Measurements from ENCODE around the gene SLC38A2. TPM values are rescaled to one million over a fixed set of nuclear protein-coding genes. Genes with fewer than 3 reads are reported as not detected.

SLC38A2 gene
- total RNA-seq, 2 donors from 2014 or later: 116 to 264 TPM

GRCh38 chr12:46374310-46374709 lies 1.7 kb upstream of the SLC38A2 start:
- no peak for DNase-seq (ENCODE audit: low spot score)
- peaks cover 0 to 4% of the 10 kb centered on the region in 2 donors for H3K36me3 ChIP-seq
- intact Hi-C loops (cut with DNase I): loop anchor here (5.0 kb wide), 2 partner anchors 382 to 647 kb away; partner anchors contain the start of genes ARID2 and SCAF11
- H3K4me1 ChIP-seq (replicated peaks): no peaks in the 10 kb centered on the region
- H3K4me3 ChIP-seq: no peak overlapping the region
- no peak for TF ChIP-seq POLR2AphosphoS5 (IDR thresholded peaks at IDR 0.05)
- TF ChIP-seq CTCF (IDR thresholded peaks at IDR 0.05): no peak
- TF ChIP-seq POLR2A (IDR thresholded peaks at IDR 0.05): no peak
- 17% methylated on average over 1 of the region's 1 CpG for WGBS
- no peak overlapping the region for H3K27ac ChIP-seq
- no peaks in the 10 kb centered on the region for H3K27me3 ChIP-seq (replicated peaks; ENCODE audit: insufficient read depth)
- no peaks in the 10 kb centered on the region for H3K9me3 ChIP-seq

- Histone ChIP-seq H3K27me3 (replicated peaks; ENCODE audit: insufficient read depth) (no peaks in the 10 kb centered on the region), H3K27ac (peak overlapping the region; percentile 98 to 99), H3K9me3 (no peaks in the 10 kb centered on the region), H3K4me3 (peak overlapping the region; percentile 97 to 98), H3K4me1 (replicated peaks) (peaks cover 4% of the 10 kb centered on the region), H3K36me3 (peaks cover 0 to 4% of the 10 kb centered on the region in 2 donors)
- DNase-seq (ENCODE audit: low spot score): peak; percentile 42
- TF ChIP-seq POLR2AphosphoS5 (IDR thresholded peaks at IDR 0.05) (no peak), CTCF (IDR thresholded peaks at IDR 0.05) (no peak), POLR2A (IDR thresholded peaks at IDR 0.05) (no peak)
- intact Hi-C loops (cut with DNase I): loop anchor here (2.0 to 5.0 kb wide), 3 partner anchors 287 to 646 kb away; partner anchors contain the start of genes ARID2 and SCAF11
- 30% methylated on average over 37 of the region's 37 CpGs for WGBS
Observed at GRCh38 chr12:46373301-46374296, 1.0 kb upstream of the SLC38A2 start.

- WGBS: under 1% methylated on average over 74 of the region's 74 CpGs
- DNase-seq (ENCODE audit: low spot score): peak; percentile 60
- TF ChIP-seq POLR2A (IDR thresholded peaks at IDR 0.05): no peak
- no peak for TF ChIP-seq POLR2AphosphoS5 (IDR thresholded peaks at IDR 0.05)
- no peak for TF ChIP-seq CTCF (IDR thresholded peaks at IDR 0.05)
- H3K27ac ChIP-seq: peak overlapping the region; percentile 98 to 99
- intact Hi-C loops (cut with DNase I): loop anchor here (1.0 to 5.0 kb wide), 6 partner anchors 11 to 645 kb away; partner anchors contain the start of genes ARID2, SCAF11 and SLC38A1
- H3K27me3 ChIP-seq (replicated peaks; ENCODE audit: insufficient read depth): no peaks in the 10 kb centered on the region
- peaks cover 0 to 4% of the 10 kb centered on the region in 2 donors for H3K36me3 ChIP-seq
- peaks cover 8% of the 10 kb centered on the region for H3K4me1 ChIP-seq (replicated peaks)
- H3K9me3 ChIP-seq: no peaks in the 10 kb centered on the region
- H3K4me3 ChIP-seq: peak overlapping the region; percentile 97 to 98
Observed at GRCh38 chr12:46371718-46372543, 642 bp downstream of the SLC38A2 start.

GRCh38 chr12:46370792-46371717 lies 1.5 kb downstream of the SLC38A2 start:
- Histone ChIP-seq H3K4me1 (replicated peaks) (peaks cover 15% of the 10 kb centered on the region), H3K36me3 (peaks cover 0 to 12% of the 10 kb centered on the region in 2 donors)
- TF ChIP-seq POLR2AphosphoS5 (IDR thresholded peaks at IDR 0.05) (peak; percentile 96), POLR2A (IDR thresholded peaks at IDR 0.05) (peak; percentile 85), CTCF (IDR thresholded peaks at IDR 0.05) (peak in 3 of 4 experiments; percentile 28 to 48 (median 40))

More at GRCh38 chr12:46370792-46371717, 1.5 kb downstream of the SLC38A2 start:
- Histone ChIP-seq H3K4me3 (peak overlapping the region; percentile 97 to 98), H3K27ac (peak overlapping the region; percentile 98 to 99), H3K27me3 (replicated peaks; ENCODE audit: insufficient read depth) (no peaks in the 10 kb centered on the region), H3K9me3 (no peaks in the 10 kb centered on the region)
- intact Hi-C loops (cut with DNase I): loop anchor here (1.0 to 5.0 kb wide), 5 partner anchors 12 to 644 kb away; partner anchors contain the start of genes ARID2, SCAF11 and SLC38A1
- 2% methylated on average over 53 of the region's 54 CpGs for WGBS
- DNase-seq (ENCODE audit: low spot score): peak; percentile 88

Data from prostate gland (tissue), 2 donors.